ENCODE results near the gene TBC1D9B.
A peak's percentile ranks its signal among the peaks of the same experiment; 100 is the strongest.
"Not testable (repeated sequence)": the region's sequence is repeated elsewhere in the genome, so short reads cannot be mapped to it uniquely, and the experiment has no call there.

TBC1D9B gene

GRCh38 chr5:179841621-179842020 is 66.1 kb downstream of the TBC1D9B start:
- H3K4me3 Mint-ChIP-seq: no peak overlapping the region
- DNase-seq (no peak), ATAC-seq (replicated peaks) (no peak)
- H3K4me1 Mint-ChIP-seq (ENCODE audit: low read depth in 2 of 2): peaks cover 6 to 10% of the 10 kb centered on the region in 2 donors
- no peaks in the 10 kb centered on the region for H3K27me3 Mint-ChIP-seq
- no peak overlapping the region for H3K27ac Mint-ChIP-seq
- no peaks in the 10 kb centered on the region for H3K9me3 Mint-ChIP-seq
- H3K36me3 Mint-ChIP-seq (ENCODE audit: insufficient read depth): peaks cover 54% of the 10 kb centered on the region

GRCh38 chr5:179840766-179841165 is 66.9 kb downstream of the TBC1D9B start:
- ATAC-seq (replicated peaks) (no peak), DNase-seq (no peak)
- Mint-ChIP-seq H3K27ac (peak overlapping the region in 1 of 2 donors; percentile 38), H3K4me3 (no peak overlapping the region), H3K9me3 (no peaks in the 10 kb centered on the region), H3K4me1 (ENCODE audit: low read depth in 2 of 2) (peaks cover 15 to 18% of the 10 kb centered on the region in 2 donors), H3K27me3 (no peaks in the 10 kb centered on the region), H3K36me3 (ENCODE audit: insufficient read depth) (peaks cover 63% of the 10 kb centered on the region)

- H3K4me1 Mint-ChIP-seq (ENCODE audit: low read depth in 2 of 2): peaks cover 15 to 18% of the 10 kb centered on the region in 2 donors
- no peak overlapping the region for H3K4me3 Mint-ChIP-seq
- DNase-seq: no peak
- H3K9me3 Mint-ChIP-seq: no peaks in the 10 kb centered on the region
- peak overlapping the region in 1 of 2 donors; percentile 38 for H3K27ac Mint-ChIP-seq
- H3K36me3 Mint-ChIP-seq (ENCODE audit: insufficient read depth): peaks cover 66% of the 10 kb centered on the region
- H3K27me3 Mint-ChIP-seq: no peaks in the 10 kb centered on the region
- no peak for ATAC-seq (replicated peaks)
These were observed 67.4 kb downstream of the TBC1D9B start for GRCh38 chr5:179840321-179840720.

- Mint-ChIP-seq H3K9me3 (no peaks in the 10 kb centered on the region), H3K27ac (peak overlapping the region; percentile 13 to 92), H3K4me1 (ENCODE audit: low read depth in 2 of 2) (peaks cover 15 to 18% of the 10 kb centered on the region in 2 donors), H3K36me3 (ENCODE audit: insufficient read depth) (peaks cover 70% of the 10 kb centered on the region), H3K27me3 (no peaks in the 10 kb centered on the region), H3K4me3 (no peak overlapping the region)
- DNase-seq (no peak), ATAC-seq (replicated peaks) (no peak)
These were observed 68.1 kb downstream of the TBC1D9B start for GRCh38 chr5:179839328-179840256.

- Mint-ChIP-seq H3K9me3 (no peaks in the 10 kb centered on the region), H3K4me3 (peak overlapping the region; percentile 69 to 82), H3K36me3 (ENCODE audit: insufficient read depth) (peaks cover 86% of the 10 kb centered on the region), H3K4me1 (ENCODE audit: low read depth in 2 of 2) (peaks cover 18 to 19% of the 10 kb centered on the region in 2 donors), H3K27me3 (no peaks in the 10 kb centered on the region), H3K27ac (peak overlapping the region; percentile 92 to 93)
- ATAC-seq (replicated peaks) (peak; percentile 1), DNase-seq (no peak)
These were observed 70.4 kb downstream of the TBC1D9B start for GRCh38 chr5:179837076-179838011.

GRCh38 chr5:179836225-179837019 is 71.3 kb downstream of the TBC1D9B start:
- Mint-ChIP-seq H3K9me3 (no peaks in the 10 kb centered on the region), H3K27me3 (no peaks in the 10 kb centered on the region), H3K4me1 (ENCODE audit: low read depth in 2 of 2) (peaks cover 21 to 22% of the 10 kb centered on the region in 2 donors), H3K27ac (peak overlapping the region; percentile 92 to 93), H3K36me3 (ENCODE audit: insufficient read depth) (peaks cover 88% of the 10 kb centered on the region), H3K4me3 (peak overlapping the region; percentile 69 to 82)
- ATAC-seq (replicated peaks): peak; percentile 89
- peak; percentile 38 to 55 (median 53) for DNase-seq

GRCh38 chr5:179834871-179835270 is 72.8 kb downstream of the TBC1D9B start:
- H3K27me3 Mint-ChIP-seq; ATAC-seq (replicated peaks); H3K9me3 Mint-ChIP-seq; DNase-seq; H3K4me3 Mint-ChIP-seq: not testable (repeated sequence)
- Mint-ChIP-seq H3K36me3 (ENCODE audit: insufficient read depth) (peaks cover 90% of the 10 kb centered on the region), H3K27ac (peak overlapping the region in 1 of 2 donors; percentile 16), H3K4me1 (ENCODE audit: low read depth in 2 of 2) (peaks cover 21 to 22% of the 10 kb centered on the region in 2 donors)

- peaks cover 21 to 28% of the 10 kb centered on the region in 2 donors for H3K4me1 Mint-ChIP-seq (ENCODE audit: low read depth in 2 of 2)
- peak overlapping the region in 1 of 2 donors; percentile 88 for H3K27ac Mint-ChIP-seq
- peaks cover 91% of the 10 kb centered on the region for H3K36me3 Mint-ChIP-seq (ENCODE audit: insufficient read depth)
- H3K4me3 Mint-ChIP-seq: peak overlapping the region in 1 of 2 donors; percentile 31
- ATAC-seq (replicated peaks): no peak
- H3K27me3 Mint-ChIP-seq: no peaks in the 10 kb centered on the region
- no peaks in the 10 kb centered on the region for H3K9me3 Mint-ChIP-seq
- no peak for DNase-seq
These were observed 73.6 kb downstream of the TBC1D9B start for GRCh38 chr5:179834120-179834519.

- Mint-ChIP-seq H3K4me3 (peak overlapping the region in 1 of 2 donors; percentile 31), H3K27ac (peak overlapping the region in 1 of 2 donors; percentile 88), H3K4me1 (ENCODE audit: low read depth in 2 of 2) (peaks cover 24 to 28% of the 10 kb centered on the region in 2 donors), H3K27me3 (no peaks in the 10 kb centered on the region), H3K36me3 (ENCODE audit: insufficient read depth) (peaks cover 91% of the 10 kb centered on the region), H3K9me3 (no peaks in the 10 kb centered on the region)
- no peak for DNase-seq
- no peak for ATAC-seq (replicated peaks)
These were observed 74.0 kb downstream of the TBC1D9B start for GRCh38 chr5:179833709-179834070.

- DNase-seq (no peak), ATAC-seq (replicated peaks) (no peak)
- H3K9me3 Mint-ChIP-seq: no peaks in the 10 kb centered on the region
- peak overlapping the region in 1 of 2 donors; percentile 88 for H3K27ac Mint-ChIP-seq
- peaks cover 91% of the 10 kb centered on the region for H3K36me3 Mint-ChIP-seq (ENCODE audit: insufficient read depth)
- peaks cover 25 to 28% of the 10 kb centered on the region in 2 donors for H3K4me1 Mint-ChIP-seq (ENCODE audit: low read depth in 2 of 2)
- H3K4me3 Mint-ChIP-seq: peak overlapping the region in 1 of 2 donors; percentile 36
- H3K27me3 Mint-ChIP-seq: no peaks in the 10 kb centered on the region
These were observed 74.5 kb downstream of the TBC1D9B start for GRCh38 chr5:179833056-179833708.

- H3K27ac Mint-ChIP-seq: peak overlapping the region in 1 of 2 donors; percentile 88
- peak overlapping the region in 1 of 2 donors; percentile 36 for H3K4me3 Mint-ChIP-seq
- peaks cover 22 to 35% of the 10 kb centered on the region in 2 donors for H3K4me1 Mint-ChIP-seq (ENCODE audit: low read depth in 2 of 2)
- DNase-seq: no peak
- no peaks in the 10 kb centered on the region for H3K27me3 Mint-ChIP-seq
- peaks cover 93% of the 10 kb centered on the region for H3K36me3 Mint-ChIP-seq (ENCODE audit: insufficient read depth)
- H3K9me3 Mint-ChIP-seq: no peaks in the 10 kb centered on the region
- no peak for ATAC-seq (replicated peaks)
These were observed 75.5 kb downstream of the TBC1D9B start for GRCh38 chr5:179832039-179832745.
